GM23338 (cell line): Measurements from ENCODE around the gene INPP5A. TPM values are rescaled to one million over a fixed set of nuclear protein-coding genes. Genes with fewer than 3 reads are reported as not detected.

Source experiments
- ATAC-seq: fragments of 200-7000 bp; cut with Tn5 transposase; 3 replicates; pipeline ENCODE4 v1.9.1; 2020
- DNase-seq: peaks from one replicate; pipeline ENCODE4 v3.0.0-alpha.2; 2015; ENCODE audit warnings: low spot score
- H2AFZ ChIP-seq: fragments of 200-600 bp; sonication (generic); 2 replicates; pipeline ENCODE4 v1.8.0; 2016; ENCODE audit warnings: antibody characterized with exemption, mild to moderate bottlenecking, moderate library complexity
- H3F3A ChIP-seq: fragments of 200-600 bp; sonication (generic); replicated peaks from 2 replicates; pipeline ENCODE4 v1.8.0; 2017; ENCODE audit warnings: antibody characterized with exemption, mixed run types, low read depth
- H3K27ac ChIP-seq: fragments of 200-600 bp; sonication (generic); 2 replicates; pipeline ENCODE4 v1.6.1; 2016; ENCODE audit warnings: low read depth
- H3K27me3 ChIP-seq: fragments of 200-600 bp; sonication (generic); 2 replicates; pipeline ENCODE4 v1.8.0; 2016; ENCODE audit warnings: mild to moderate bottlenecking, mixed run types, moderate library complexity; ENCODE audit not compliant: insufficient read depth
- H3K36me3 ChIP-seq: fragments of 200-600 bp; sonication (generic); 2 replicates; pipeline ENCODE4 v1.8.0; 2016; ENCODE audit warnings: mild to moderate bottlenecking; ENCODE audit not compliant: insufficient read depth
- H3K4me1 ChIP-seq: fragments of 200-600 bp; sonication (generic); 2 replicates; pipeline ENCODE4 v1.8.0; 2016; ENCODE audit warnings: mild to moderate bottlenecking, moderate library complexity; ENCODE audit not compliant: insufficient read depth
- H3K4me2 ChIP-seq: fragments of 200-600 bp; sonication (generic); 2 replicates; pipeline ENCODE4 v1.7.1; 2017; ENCODE audit warnings: mixed run types
- H3K4me3 ChIP-seq: fragments of 200-600 bp; sonication (generic); 2 replicates; pipeline ENCODE4 v1.6.1; 2016; ENCODE audit warnings: mixed run types
- H3K79me2 ChIP-seq: fragments of 200-600 bp; sonication (generic); replicated peaks from 2 replicates; pipeline ENCODE4 v1.8.0; 2017; ENCODE audit warnings: mild to moderate bottlenecking; ENCODE audit not compliant: insufficient read depth
- H3K9me2 ChIP-seq: fragments of 200-600 bp; sonication (generic); 2 replicates; pipeline ENCODE4 v1.8.0; 2017; ENCODE audit not compliant: insufficient read depth
- H4K20me1 ChIP-seq: fragments of 200-600 bp; sonication (generic); replicated peaks from 2 replicates; pipeline ENCODE4 v1.8.0; 2017; ENCODE audit warnings: mild to moderate bottlenecking; ENCODE audit not compliant: insufficient read depth
- H3K27ac Mint-ChIP-seq: 2 replicates; pipeline ENCODE4 v1.8.0; 2020; ENCODE audit warnings: inconsistent platforms, mild to moderate bottlenecking, moderate library complexity, mixed read lengths
- H3K27me3 Mint-ChIP-seq: 3 replicates; pipeline ENCODE4 v1.8.0; 2022; ENCODE audit warnings: low read depth, mild to moderate bottlenecking, moderate library complexity, mixed read lengths, inconsistent platforms; ENCODE audit not compliant: insufficient read depth, poor library complexity
- H3K36me3 Mint-ChIP-seq: 3 replicates; pipeline ENCODE4 v1.8.0; 2021; ENCODE audit warnings: low read depth, mild to moderate bottlenecking, inconsistent platforms, moderate library complexity, mixed read lengths
- H3K4me1 Mint-ChIP-seq: 3 replicates; pipeline ENCODE4 v1.8.0; 2020; ENCODE audit warnings: mild to moderate bottlenecking, inconsistent platforms, mixed read lengths
- H3K4me3 Mint-ChIP-seq: 3 replicates; pipeline ENCODE4 v1.8.0; 2021; ENCODE audit warnings: moderate library complexity, mild to moderate bottlenecking, inconsistent platforms, mixed read lengths
- H3K9me3 Mint-ChIP-seq: 3 replicates; pipeline ENCODE4 v1.8.0; 2020; ENCODE audit warnings: moderate library complexity, mild to moderate bottlenecking, inconsistent platforms, mixed read lengths
- CREB1 ChIP-seq: fragments of 250-450 bp; sonication (Bioruptor Pico); IDR thresholded peaks from 2 replicates; pipeline ENCODE4 v1.5.0; 2020; ENCODE audit warnings: low read depth, mild to moderate bottlenecking, moderate library complexity
- EZH2phosphoT487 ChIP-seq: fragments of 200-600 bp; sonication (generic); IDR thresholded peaks from one replicate; pipeline ENCODE4 v1.8.1; 2018; ENCODE audit warnings: antibody characterized with exemption; ENCODE audit not compliant: unreplicated experiment
- JUNB ChIP-seq: IDR thresholded peaks from one replicate; pipeline ENCODE4 v1.6.1; 2016; ENCODE audit warnings: antibody characterized with exemption; ENCODE audit not compliant: unreplicated experiment
- POLR2AphosphoS5 ChIP-seq: IDR thresholded peaks from 2 replicates; pipeline ENCODE4 v1.6.1; 2016; ENCODE audit warnings: antibody characterized with exemption, low read depth
- STAT1 ChIP-seq: IDR thresholded peaks from one replicate; pipeline ENCODE4 v1.6.1; 2016; ENCODE audit warnings: antibody characterized with exemption; ENCODE audit not compliant: unreplicated experiment
- ZNF114 ChIP-seq: fragments of 250-450 bp; sonication (Bioruptor Pico); IDR thresholded peaks from 2 replicates; pipeline ENCODE4 v1.5.0; 2020; ENCODE audit warnings: mild to moderate bottlenecking, moderate library complexity
- ZNF331 ChIP-seq: fragments of 250-450 bp; sonication (Bioruptor Pico); IDR thresholded peaks from 2 replicates; pipeline ENCODE4 v1.5.0; 2020; ENCODE audit warnings: low read depth, mild to moderate bottlenecking, moderate library complexity
- polyA plus RNA-seq: library from polyadenylated mRNA; unstranded; fragments of >200 nt; fragmentation: Nextera tagmentation; extraction: Ambion mirVana; gene quantifications from 2 replicates; pipeline ENCODE4 v1.2.1, GENCODE V29; 2016
- total RNA-seq: library from RNA; depleted of rRNA; stranded (reverse); fragments of >200 nt; shearing (Covaris generic); gene quantifications from 2 replicates; pipeline ENCODE4 v1.2.3, GENCODE V29; 2014
- TF ChIP-seq, protein P1 (sequence below): IDR thresholded peaks from one replicate; pipeline ENCODE4 v1.6.1; 2018; ENCODE audit warnings: antibody characterized with exemption; ENCODE audit not compliant: unreplicated experiment
- TF ChIP-seq, protein P2 (sequence below): IDR thresholded peaks from 2 replicates; pipeline ENCODE4 v1.6.1; 2016; ENCODE audit warnings: antibody characterized with exemption

INPP5A gene
- total and polyA plus RNA-seq, 2 experiments from 2014 or later: 5.9 to 40.6 TPM

DNA sequence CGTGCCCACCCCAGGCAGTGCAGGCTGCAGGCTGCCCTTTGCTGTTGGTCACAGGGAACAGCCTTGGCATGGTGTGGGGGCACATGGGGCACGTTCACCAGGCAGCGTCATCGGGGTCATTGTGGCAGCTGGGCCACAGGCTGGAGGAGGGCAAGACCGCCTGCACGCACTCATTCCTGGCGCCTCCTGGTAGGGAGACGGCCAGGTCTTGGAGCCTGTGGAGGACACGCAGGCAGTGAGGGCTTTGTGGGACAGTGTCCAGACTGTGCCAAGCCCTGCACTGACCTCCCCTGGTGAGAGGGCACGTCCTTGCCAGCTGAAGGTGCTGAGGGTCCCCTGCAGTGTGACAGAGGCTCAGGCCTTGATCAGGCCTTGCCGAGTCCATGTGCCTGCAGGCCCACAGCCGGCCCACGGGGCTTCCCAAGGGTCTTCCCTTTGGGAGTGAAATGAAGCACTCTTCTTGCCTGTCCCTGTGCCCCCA, 171.9 kb downstream of the INPP5A start (continued):
- no peak for TF ChIP-seq ZNF331 (CRISPR knock-in tag)
- no peak for TF ChIP-seq STAT1
- no peak for TF ChIP-seq EZH2phosphoT487
- TF ChIP-seq, protein P1, sequence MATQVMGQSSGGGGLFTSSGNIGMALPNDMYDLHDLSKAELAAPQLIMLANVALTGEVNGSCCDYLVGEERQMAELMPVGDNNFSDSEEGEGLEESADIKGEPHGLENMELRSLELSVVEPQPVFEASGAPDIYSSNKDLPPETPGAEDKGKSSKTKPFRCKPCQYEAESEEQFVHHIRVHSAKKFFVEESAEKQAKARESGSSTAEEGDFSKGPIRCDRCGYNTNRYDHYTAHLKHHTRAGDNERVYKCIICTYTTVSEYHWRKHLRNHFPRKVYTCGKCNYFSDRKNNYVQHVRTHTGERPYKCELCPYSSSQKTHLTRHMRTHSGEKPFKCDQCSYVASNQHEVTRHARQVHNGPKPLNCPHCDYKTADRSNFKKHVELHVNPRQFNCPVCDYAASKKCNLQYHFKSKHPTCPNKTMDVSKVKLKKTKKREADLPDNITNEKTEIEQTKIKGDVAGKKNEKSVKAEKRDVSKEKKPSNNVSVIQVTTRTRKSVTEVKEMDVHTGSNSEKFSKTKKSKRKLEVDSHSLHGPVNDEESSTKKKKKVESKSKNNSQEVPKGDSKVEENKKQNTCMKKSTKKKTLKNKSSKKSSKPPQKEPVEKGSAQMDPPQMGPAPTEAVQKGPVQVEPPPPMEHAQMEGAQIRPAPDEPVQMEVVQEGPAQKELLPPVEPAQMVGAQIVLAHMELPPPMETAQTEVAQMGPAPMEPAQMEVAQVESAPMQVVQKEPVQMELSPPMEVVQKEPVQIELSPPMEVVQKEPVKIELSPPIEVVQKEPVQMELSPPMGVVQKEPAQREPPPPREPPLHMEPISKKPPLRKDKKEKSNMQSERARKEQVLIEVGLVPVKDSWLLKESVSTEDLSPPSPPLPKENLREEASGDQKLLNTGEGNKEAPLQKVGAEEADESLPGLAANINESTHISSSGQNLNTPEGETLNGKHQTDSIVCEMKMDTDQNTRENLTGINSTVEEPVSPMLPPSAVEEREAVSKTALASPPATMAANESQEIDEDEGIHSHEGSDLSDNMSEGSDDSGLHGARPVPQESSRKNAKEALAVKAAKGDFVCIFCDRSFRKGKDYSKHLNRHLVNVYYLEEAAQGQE: no peak
- TF ChIP-seq, protein P2, sequence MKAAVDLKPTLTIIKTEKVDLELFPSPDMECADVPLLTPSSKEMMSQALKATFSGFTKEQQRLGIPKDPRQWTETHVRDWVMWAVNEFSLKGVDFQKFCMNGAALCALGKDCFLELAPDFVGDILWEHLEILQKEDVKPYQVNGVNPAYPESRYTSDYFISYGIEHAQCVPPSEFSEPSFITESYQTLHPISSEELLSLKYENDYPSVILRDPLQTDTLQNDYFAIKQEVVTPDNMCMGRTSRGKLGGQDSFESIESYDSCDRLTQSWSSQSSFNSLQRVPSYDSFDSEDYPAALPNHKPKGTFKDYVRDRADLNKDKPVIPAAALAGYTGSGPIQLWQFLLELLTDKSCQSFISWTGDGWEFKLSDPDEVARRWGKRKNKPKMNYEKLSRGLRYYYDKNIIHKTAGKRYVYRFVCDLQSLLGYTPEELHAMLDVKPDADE: no peak

DNA sequence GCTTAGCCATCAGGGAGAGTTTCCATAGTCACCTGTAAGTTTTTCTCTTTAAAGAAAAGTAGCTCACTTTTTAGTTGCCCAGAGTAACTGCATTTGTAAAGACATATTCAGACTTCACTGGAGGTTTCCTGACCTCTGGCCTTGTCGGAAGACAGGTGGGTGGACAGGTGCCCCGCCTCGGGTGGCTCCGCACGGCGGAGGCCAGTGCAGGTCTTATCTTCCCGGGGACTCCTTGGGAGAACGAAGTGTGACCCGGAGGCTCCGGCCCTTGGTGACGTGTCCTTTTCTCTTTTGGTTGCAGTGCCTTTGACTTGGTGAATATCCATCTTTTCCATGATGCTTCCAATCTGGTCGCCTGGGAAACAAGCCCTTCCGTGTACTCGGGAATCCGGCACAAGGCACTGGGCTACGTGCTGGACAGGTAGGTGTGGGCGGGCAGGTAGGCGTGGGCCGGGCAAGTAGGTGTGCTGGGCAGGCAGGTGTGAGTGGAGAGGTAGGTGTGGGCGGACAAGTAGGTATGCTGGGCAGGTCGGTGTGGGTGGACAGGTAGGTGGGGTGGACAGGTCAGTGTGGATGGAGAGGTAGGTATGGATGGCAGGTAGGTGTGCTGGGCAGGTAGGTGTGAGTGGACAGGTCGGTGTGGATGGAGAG, 172.6 kb downstream of the INPP5A start:
- Histone ChIP-seq H3K9me2 (no peaks in the 10 kb centered on the region), H3F3A (no peaks in the 10 kb centered on the region), H3K4me3 (no peak overlapping the region), H2AFZ (no peak overlapping the region), H3K4me1 (no peaks in the 10 kb centered on the region), H3K4me2 (no peak overlapping the region), H4K20me1 (no peaks in the 10 kb centered on the region), H3K79me2 (no peaks in the 10 kb centered on the region), H3K27ac (no peak overlapping the region), H3K36me3 (no peaks in the 10 kb centered on the region; the same call in 1 of the 2 replicates), H3K27me3 (no peaks in the 10 kb centered on the region)
- Mint-ChIP-seq H3K36me3 (peaks cover 28% of the 10 kb centered on the region), H3K27ac (no peak overlapping the region), H3K4me3 (no peak overlapping the region), H3K4me1 (peaks cover 15% of the 10 kb centered on the region), H3K9me3 (peaks cover 20% of the 10 kb centered on the region), H3K27me3 (peaks cover 9% of the 10 kb centered on the region)
- no peak for DNase-seq
- no peak for TF ChIP-seq STAT1
- ATAC-seq: no peak

DNA sequence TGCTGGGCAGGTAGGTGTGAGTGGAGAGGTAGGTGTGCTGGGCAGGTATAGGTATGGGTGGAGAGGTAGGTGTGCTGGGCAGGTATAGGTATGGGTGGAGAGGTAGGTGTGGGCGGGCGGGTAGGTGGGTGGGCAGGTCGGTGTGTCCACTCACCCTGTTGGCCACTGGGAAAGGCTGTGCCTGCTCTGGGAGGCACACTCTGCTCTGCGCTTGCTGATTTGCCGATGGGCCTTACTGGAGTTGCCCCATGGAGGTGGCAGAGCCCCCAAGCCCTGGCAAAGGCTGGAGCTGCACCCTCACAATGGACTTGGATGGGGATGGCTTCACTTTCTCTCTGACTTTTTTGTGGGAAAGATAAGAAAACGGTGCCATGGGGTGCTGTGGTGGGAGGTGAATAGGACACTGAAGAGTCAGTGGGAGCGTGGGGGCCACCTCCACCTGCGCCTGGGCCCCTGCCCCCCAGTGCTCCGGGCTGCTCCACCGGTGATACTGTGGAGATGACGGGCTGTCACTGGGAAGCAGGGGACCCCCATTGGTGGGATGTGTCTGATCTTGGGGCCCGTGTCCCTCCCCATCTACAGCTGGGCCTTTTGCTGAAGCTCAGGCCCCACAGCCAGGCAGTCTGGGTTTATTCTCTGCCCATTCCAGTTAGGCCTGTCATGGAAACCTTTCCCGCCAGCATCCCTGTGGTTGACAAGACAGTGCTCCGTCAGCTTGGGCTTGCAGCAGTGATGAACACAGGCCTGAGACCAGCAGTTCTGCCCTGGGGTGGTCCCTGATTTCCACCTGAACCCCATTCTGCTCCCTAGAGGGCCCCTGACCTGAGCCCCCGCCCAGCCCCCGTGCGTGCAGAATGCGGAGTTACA, 173.4 kb downstream of the INPP5A start:
- Histone ChIP-seq H3K4me1 (no peaks in the 10 kb centered on the region), H3K27me3 (no peaks in the 10 kb centered on the region), H3K4me2 (no peak overlapping the region), H3K4me3 (no peak overlapping the region), H3F3A (no peaks in the 10 kb centered on the region), H3K9me2 (no peaks in the 10 kb centered on the region), H3K79me2 (no peaks in the 10 kb centered on the region), H2AFZ (no peak overlapping the region), H4K20me1 (no peaks in the 10 kb centered on the region), H3K36me3 (no peaks in the 10 kb centered on the region; the same call in 1 of the 2 replicates), H3K27ac (no peak overlapping the region)
- Mint-ChIP-seq H3K27ac (no peak overlapping the region), H3K4me1 (peaks cover 20% of the 10 kb centered on the region), H3K27me3 (peaks cover 11% of the 10 kb centered on the region), H3K9me3 (peaks cover 12% of the 10 kb centered on the region), H3K36me3 (peaks cover 20% of the 10 kb centered on the region), H3K4me3 (no peak overlapping the region)
- ATAC-seq (no peak), DNase-seq (no peak)
- no peak for TF ChIP-seq CREB1
- TF ChIP-seq, protein P2: no peak
- no peak for TF ChIP-seq JUNB
- no peak for TF ChIP-seq EZH2phosphoT487
- TF ChIP-seq POLR2AphosphoS5: no peak
- no peak for TF ChIP-seq ZNF114 (CRISPR knock-in tag)
- TF ChIP-seq, protein P1: no peak
